Neural progenitor cell (in vitro differentiated cells): Measurements from ENCODE around the gene SLC5A5. TPM values are rescaled to one million over a fixed set of nuclear protein-coding genes. Genes with fewer than 3 reads are reported as not detected.

ENCODE experiments used
- DNase-seq: peaks from one replicate; pipeline ENCODE4 v3.0.0-alpha.2; 2016; ENCODE audit warnings: low spot score
- H2AFZ ChIP-seq: fragments of 200-600 bp; sonication (generic); replicated peaks from 2 replicates; pipeline ENCODE4 v1.6.1; 2016; ENCODE audit warnings: antibody characterized with exemption
- H3F3A ChIP-seq: fragments of 200-600 bp; sonication (generic); 2 replicates; pipeline ENCODE4 v1.6.1; 2016; ENCODE audit warnings: antibody characterized with exemption, low read depth
- H3K27ac ChIP-seq: fragments of 200-600 bp; sonication (generic); 2 replicates; pipeline ENCODE4 v1.5.1; 2016; ENCODE audit warnings: mild to moderate bottlenecking
- H3K27me3 ChIP-seq: fragments of 200-600 bp; sonication (generic); 2 replicates; pipeline ENCODE4 v1.6.1; 2016; ENCODE audit warnings: mild to moderate bottlenecking, moderate library complexity
- H3K36me3 ChIP-seq: fragments of 200-600 bp; sonication (generic); 2 replicates; pipeline ENCODE4 v1.5.1; 2016
- H3K4me1 ChIP-seq: fragments of 200-600 bp; sonication (generic); 2 replicates; pipeline ENCODE4 v1.6.1; 2016; ENCODE audit warnings: mixed run types
- H3K4me2 ChIP-seq: fragments of 200-600 bp; sonication (generic); 2 replicates; pipeline ENCODE4 v1.6.1; 2016
- H3K4me3 ChIP-seq: fragments of 200-600 bp; sonication (generic); 2 replicates; pipeline ENCODE4 v1.5.1; 2016
- H3K79me2 ChIP-seq: fragments of 200-600 bp; sonication (generic); 2 replicates; pipeline ENCODE4 v1.6.1; 2016; ENCODE audit warnings: low read depth
- H3K9ac ChIP-seq: fragments of 200-600 bp; sonication (generic); 2 replicates; pipeline ENCODE4 v1.6.1; 2016
- H3K9me3 ChIP-seq: fragments of 200-600 bp; sonication (generic); 2 replicates; pipeline ENCODE4 v1.5.1; 2016; ENCODE audit warnings: low read depth
- H4K20me1 ChIP-seq: fragments of 200-600 bp; sonication (generic); 2 replicates; pipeline ENCODE4 v1.6.1; 2016; ENCODE audit warnings: low read depth
- H3K27ac Mint-ChIP-seq: 3 replicates; pipeline ENCODE4 v1.8.0; 2021; ENCODE audit warnings: mixed read lengths
- H3K27me3 Mint-ChIP-seq: 2 replicates; pipeline ENCODE4 v1.8.0; 2022; ENCODE audit warnings: low read depth, mild to moderate bottlenecking, inconsistent platforms, moderate library complexity, mixed read lengths; ENCODE audit not compliant: insufficient read depth
- H3K36me3 Mint-ChIP-seq: 3 replicates; pipeline ENCODE4 v1.8.0; 2021; ENCODE audit warnings: mixed read lengths
- H3K4me1 Mint-ChIP-seq: 3 replicates; pipeline ENCODE4 v1.8.0; 2021; ENCODE audit warnings: mixed read lengths
- H3K4me3 Mint-ChIP-seq: 3 replicates; pipeline ENCODE4 v1.8.0; 2021; ENCODE audit warnings: mild to moderate bottlenecking, moderate library complexity, mixed read lengths
- H3K9me3 Mint-ChIP-seq: 3 replicates; pipeline ENCODE4 v1.8.0; 2020; ENCODE audit warnings: mixed read lengths
- CTCF ChIP-seq: fragments of 200-600 bp; sonication (generic); IDR thresholded peaks from 2 replicates; pipeline ENCODE4 v1.5.1; 2017; ENCODE audit warnings: antibody characterized with exemption, mild to moderate bottlenecking
- EZH2 ChIP-seq: fragments of 200-600 bp; sonication (generic); IDR thresholded peaks from 2 replicates; pipeline ENCODE4 v1.6.1; 2017; ENCODE audit warnings: antibody characterized with exemption, mild to moderate bottlenecking, moderate library complexity
- EZH2phosphoT487 ChIP-seq: fragments of 200-600 bp; sonication (generic); IDR thresholded peaks from 2 replicates; pipeline ENCODE4 v1.6.1; 2017; ENCODE audit warnings: antibody characterized with exemption
- total RNA-seq: library from RNA; depleted of rRNA; stranded (reverse); fragments of >200 nt; gene quantifications from 2 replicates; pipeline ENCODE4 v1.2.3, GENCODE V29; 2015; ENCODE audit warnings: low replicate concordance

The SLC5A5 gene
- total RNA-seq = 0.37 and 0.51 TPM in 2 replicates

- Histone ChIP-seq H3K36me3 (no peaks in the 10 kb centered on the region), H3K79me2 (no peaks in the 10 kb centered on the region), H3K4me2 (no peak within 1 kb of the TSS), H3K27ac (no peak within 1 kb of the TSS), H4K20me1 (no peaks in the 10 kb centered on the region), H3K9ac (no peak within 1 kb of the TSS), H3K9me3 (no peaks in the 10 kb centered on the region), H3K27me3 (peaks cover 57% of the 10 kb centered on the region), H3F3A (peaks cover 8% of the 10 kb centered on the region), H3K4me1 (no peaks in the 10 kb centered on the region), H3K4me3 (no peak within 1 kb of the TSS), H2AFZ (no peak within 1 kb of the TSS)
- no peaks in the 10 kb centered on the region for H3K36me3 Mint-ChIP-seq
- H3K27me3 Mint-ChIP-seq = peaks cover 19% of the 10 kb centered on the region
- H3K27ac Mint-ChIP-seq = no peak within 1 kb of the TSS
- peaks cover 2% of the 10 kb centered on the region for H3K4me1 Mint-ChIP-seq
- TF ChIP-seq EZH2 = no peak
- no peak for TF ChIP-seq EZH2phosphoT487
- TF ChIP-seq CTCF = no peak
- H3K4me3 Mint-ChIP-seq = peak within 1 kb of the TSS; percentile 41
- no peaks in the 10 kb centered on the region for H3K9me3 Mint-ChIP-seq
- DNase-seq = peak; percentile 45
These were observed at the start of gene SLC5A5 for GRCh38 chr19:17871878-17872250. TSS of gene SLC5A5 (plus strand) at chr19:17871945. CDS start at chr19:17872320, 375 bp downstream.

- no peaks in the 10 kb centered on the region for H4K20me1 ChIP-seq
- Mint-ChIP-seq H3K4me3 (no peak overlapping the region), H3K27ac (no peak overlapping the region)
These were observed 47.4 kb upstream of the SLC5A5 start for GRCh38 chr19:17824339-17824738.

GRCh38 chr19:17826508-17827056, 45.2 kb upstream of the SLC5A5 start:
- H3K27ac Mint-ChIP-seq = no peak overlapping the region
- H3K4me1 ChIP-seq = peaks cover 2% of the 10 kb centered on the region
- H3K36me3 ChIP-seq = no peaks in the 10 kb centered on the region
- no peaks in the 10 kb centered on the region for H3K36me3 Mint-ChIP-seq
- no peaks in the 10 kb centered on the region for H4K20me1 ChIP-seq
- H3K4me3 Mint-ChIP-seq = no peak overlapping the region
- H3K4me3 ChIP-seq = no peak overlapping the region
- H3K27me3 Mint-ChIP-seq = peaks cover 2% of the 10 kb centered on the region
- no peak overlapping the region for H3K4me2 ChIP-seq
- H3K27me3 ChIP-seq = peaks cover 6% of the 10 kb centered on the region
- H3K27ac ChIP-seq = no peak overlapping the region
- no peaks in the 10 kb centered on the region for H3K9me3 Mint-ChIP-seq
- no peaks in the 10 kb centered on the region for H3K9me3 ChIP-seq
- peaks cover 9% of the 10 kb centered on the region for H3K4me1 Mint-ChIP-seq
- TF ChIP-seq EZH2phosphoT487 (no peak), CTCF (no peak), EZH2 (no peak)
- no peak for DNase-seq
- H3F3A ChIP-seq = peaks cover 20% of the 10 kb centered on the region
- H3K79me2 ChIP-seq = no peaks in the 10 kb centered on the region
- H2AFZ ChIP-seq = no peak overlapping the region
- H3K9ac ChIP-seq = no peak overlapping the region

More at GRCh38 chr19:17824339-17824738, 47.4 kb upstream of the SLC5A5 start:
- TF ChIP-seq EZH2phosphoT487 = no peak
- no peak for TF ChIP-seq EZH2
- no peak for TF ChIP-seq CTCF
- no peaks in the 10 kb centered on the region for H3K36me3 ChIP-seq
- H2AFZ ChIP-seq = no peak overlapping the region
- H3K27me3 ChIP-seq = no peaks in the 10 kb centered on the region
- H3K79me2 ChIP-seq = no peaks in the 10 kb centered on the region
- no peak overlapping the region for H3K27ac ChIP-seq
- no peak overlapping the region for H3K4me2 ChIP-seq
- no peak overlapping the region for H3K9ac ChIP-seq
- H3K4me3 ChIP-seq = no peak overlapping the region
- Mint-ChIP-seq H3K9me3 (no peaks in the 10 kb centered on the region), H3K4me1 (no peaks in the 10 kb centered on the region), H3K27me3 (peaks cover 2% of the 10 kb centered on the region), H3K36me3 (no peaks in the 10 kb centered on the region)
- peaks cover 2% of the 10 kb centered on the region for H3F3A ChIP-seq
- no peak for DNase-seq
- H3K4me1 ChIP-seq = no peaks in the 10 kb centered on the region
- H3K9me3 ChIP-seq = no peaks in the 10 kb centered on the region
